GM19328 (cell line): ENCODE results near the gene HSPB1.
"Not testable (repeated sequence)": the region's sequence is repeated elsewhere in the genome, so short reads cannot be mapped to it uniquely, and the experiment has no call there.

Experiments
- ATAC-seq: cut with Tn5 transposase; IDR thresholded peaks from one replicate; pipeline ENCODE4 v1.9.1; 2021; ENCODE audit warnings: mild to moderate bottlenecking, moderate library complexity; ENCODE audit not compliant: unreplicated experiment

Gene HSPB1

DNA sequence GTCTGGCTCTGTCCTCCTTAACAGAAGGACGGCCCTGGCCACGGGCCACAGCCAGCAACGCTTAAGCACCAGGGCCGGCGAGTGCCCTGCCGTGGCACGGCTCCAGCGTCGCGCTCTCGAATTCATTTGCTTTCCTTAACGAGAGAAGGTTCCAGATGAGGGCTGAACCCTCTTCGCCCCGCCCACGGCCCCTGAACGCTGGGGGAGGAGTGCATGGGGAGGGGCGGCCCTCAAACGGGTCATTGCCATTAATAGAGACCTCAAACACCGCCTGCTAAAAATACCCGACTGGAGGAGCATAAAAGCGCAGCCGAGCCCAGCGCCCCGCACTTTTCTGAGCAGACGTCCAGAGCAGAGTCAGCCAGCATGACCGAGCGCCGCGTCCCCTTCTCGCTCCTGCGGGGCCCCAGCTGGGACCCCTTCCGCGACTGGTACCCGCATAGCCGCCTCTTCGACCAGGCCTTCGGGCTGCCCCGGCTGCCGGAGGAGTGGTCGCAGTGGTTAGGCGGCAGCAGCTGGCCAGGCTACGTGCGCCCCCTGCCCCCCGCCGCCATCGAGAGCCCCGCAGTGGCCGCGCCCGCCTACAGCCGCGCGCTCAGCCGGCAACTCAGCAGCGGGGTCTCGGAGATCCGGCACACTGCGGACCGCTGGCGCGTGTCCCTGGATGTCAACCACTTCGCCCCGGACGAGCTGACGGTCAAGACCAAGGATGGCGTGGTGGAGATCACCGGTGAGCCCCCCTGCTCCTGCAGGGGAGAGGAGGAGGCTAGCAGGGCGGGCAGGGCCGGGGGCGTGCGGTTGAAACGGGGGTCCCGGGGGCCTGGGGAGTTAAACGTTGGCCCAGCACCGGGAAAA is at the start of gene HSPB1:
TSS of gene HSPB1 (plus strand) at position 327 of the 855 bp plus-strand sequence. CDS start at position 367, 40 bp downstream.
- ATAC-seq, result no peak

DNA sequence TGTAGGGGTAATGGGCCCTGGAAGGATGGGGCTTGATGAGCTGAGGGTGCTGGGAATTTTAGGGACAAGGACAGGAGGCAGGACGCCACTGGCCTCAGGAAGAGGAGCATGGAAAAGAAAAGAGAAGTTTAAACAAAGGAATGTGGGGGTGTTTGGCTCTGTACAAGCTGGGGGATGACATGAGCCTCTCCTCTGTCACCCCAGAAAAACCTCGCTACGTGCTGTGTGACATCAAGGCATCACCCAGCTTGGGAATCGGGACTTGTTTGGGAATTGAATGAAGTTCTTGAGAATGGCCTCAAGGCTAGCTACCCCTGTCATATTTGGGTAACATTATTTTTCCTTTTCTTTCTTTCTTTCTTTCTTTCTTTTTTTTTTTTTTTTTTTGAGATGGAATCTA is 47.7 kb upstream of the HSPB1 start:
- no peak for ATAC-seq

DNA sequence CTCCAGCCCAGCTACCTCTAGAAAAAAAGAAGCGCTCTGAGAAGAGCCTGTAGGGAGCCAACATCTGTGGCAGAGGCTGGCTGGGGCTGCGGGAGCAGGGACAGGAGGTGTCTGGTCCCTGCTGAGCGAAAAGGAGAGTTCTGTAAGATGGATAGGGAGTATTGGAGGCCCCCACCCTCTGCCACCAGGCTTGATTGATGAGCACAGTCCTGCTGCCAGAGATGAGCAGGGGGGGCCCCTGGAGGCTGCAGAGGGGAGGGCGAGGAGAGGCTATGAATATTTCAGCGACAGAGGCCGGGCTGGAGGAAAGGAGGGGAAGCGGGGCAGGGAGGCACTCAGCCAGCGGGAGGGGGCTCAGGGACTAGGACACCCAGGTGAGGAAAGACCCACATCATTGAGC is 44.5 kb upstream of the HSPB1 start:
- ATAC-seq, result no peak

DNA sequence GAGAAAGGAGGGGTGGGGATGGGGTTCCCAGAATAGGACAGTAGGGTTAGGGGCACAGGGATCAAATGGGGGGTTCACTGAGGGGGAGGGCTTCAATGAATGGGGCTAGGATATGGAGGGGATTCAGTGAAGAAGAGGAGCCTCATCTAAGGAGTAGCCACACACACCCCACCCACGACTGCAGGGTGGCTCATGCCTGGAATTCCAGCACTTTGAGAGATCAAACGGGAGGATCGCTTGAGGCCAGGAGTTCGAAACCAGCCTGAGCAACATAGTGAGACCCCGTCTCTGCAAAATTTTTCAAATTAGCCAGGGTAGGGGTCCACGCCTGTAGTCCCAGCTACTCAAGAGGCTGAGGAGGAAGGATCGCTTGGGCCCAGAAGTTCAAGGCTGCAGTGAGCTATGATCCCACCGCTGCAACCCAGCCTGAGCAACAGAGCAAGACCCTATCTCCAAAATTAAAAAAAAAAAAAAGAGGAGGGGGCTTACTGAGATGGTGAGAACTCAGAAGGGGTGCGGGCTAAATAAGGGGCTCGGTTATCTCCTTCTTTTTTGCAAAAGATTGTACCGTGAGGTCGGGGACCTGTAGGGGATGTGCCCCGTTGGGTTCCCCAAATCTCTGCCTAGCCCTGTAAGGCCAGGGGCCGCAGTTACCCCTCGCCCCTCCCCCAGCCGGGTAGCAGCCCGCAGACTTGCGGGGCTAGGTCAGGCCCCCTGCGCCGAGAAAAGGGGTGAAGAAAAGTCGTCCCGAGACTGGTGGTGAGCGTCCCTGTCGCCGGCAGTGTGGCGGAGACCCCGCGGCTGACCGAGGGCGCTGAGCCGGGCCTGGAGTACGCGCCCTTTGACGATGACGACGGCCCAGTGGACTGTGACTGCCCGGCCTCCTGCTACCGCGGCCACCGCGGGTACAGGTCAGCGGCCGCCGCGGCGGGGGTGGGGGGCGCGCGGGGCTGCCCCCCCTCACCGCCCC is 43.1 kb upstream of the HSPB1 start:
- no peak for ATAC-seq

DNA sequence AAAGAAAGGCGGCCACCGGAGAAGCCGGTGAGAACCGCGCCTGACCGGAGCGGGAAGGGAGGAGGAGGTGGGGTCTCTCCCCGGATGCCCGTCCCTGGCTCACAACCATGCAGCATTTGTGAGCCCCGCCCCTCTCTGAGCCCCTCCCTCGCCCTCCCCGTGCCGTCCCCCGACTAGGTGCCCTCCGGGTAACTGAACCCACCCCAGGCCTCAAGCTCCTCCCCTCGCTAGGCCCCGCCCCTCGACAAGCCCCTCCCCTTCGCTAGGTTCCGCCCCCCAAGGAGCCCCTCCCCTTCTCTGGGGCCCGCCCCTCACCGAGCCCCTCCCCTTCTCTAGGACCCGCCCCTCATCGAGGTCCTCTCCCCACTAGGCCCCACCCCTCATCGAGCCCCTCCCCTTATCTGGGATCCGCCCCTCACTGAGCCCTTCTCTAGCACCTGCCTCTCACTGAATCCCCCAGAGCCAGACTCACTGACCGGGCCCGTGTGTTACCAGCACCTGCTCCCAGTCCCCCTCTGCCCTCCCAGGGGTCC is 42.2 kb upstream of the HSPB1 start:
- no peak for ATAC-seq

DNA sequence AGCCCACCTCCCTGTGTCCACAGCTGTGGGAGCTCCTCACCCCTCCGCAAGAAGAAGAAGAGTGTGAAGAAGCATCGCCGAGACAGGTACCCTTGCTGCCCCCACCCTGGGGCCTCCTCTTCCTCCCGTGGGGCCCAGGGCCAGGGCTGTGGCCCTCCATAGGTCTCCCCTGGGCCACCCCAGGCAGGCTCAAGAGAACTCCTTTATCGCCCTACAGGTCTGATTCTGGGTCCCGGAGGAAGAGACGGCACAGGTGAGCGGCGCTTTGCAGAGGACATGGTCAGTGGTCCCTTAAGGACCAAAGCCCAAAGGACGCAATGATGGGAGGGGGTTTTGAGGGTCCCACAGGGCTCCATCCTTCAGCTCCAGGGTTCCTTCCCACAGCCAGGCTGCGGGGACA is 41.1 kb upstream of the HSPB1 start:
- ATAC-seq, result no peak

DNA sequence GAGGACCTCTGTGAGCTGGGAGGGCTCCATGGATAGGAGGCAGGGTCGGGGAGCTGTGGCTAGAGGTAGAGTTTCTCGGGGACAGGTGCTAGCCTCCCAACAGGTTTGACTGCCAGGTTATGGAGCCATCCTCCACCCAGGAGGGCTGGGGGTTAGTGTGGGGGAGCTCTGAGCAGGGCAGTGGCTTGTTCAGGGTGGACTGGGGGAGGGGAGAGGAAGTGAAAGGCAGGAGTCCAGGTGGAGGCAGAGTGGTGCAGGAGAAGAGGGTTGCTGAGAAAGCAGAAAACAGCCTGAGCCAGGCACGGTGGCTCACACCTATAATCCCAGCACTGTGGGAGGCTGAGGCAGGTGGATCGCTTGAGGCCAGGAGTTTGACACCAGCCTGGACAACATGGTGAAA is 40.5 kb upstream of the HSPB1 start:
- ATAC-seq, result no peak

DNA sequence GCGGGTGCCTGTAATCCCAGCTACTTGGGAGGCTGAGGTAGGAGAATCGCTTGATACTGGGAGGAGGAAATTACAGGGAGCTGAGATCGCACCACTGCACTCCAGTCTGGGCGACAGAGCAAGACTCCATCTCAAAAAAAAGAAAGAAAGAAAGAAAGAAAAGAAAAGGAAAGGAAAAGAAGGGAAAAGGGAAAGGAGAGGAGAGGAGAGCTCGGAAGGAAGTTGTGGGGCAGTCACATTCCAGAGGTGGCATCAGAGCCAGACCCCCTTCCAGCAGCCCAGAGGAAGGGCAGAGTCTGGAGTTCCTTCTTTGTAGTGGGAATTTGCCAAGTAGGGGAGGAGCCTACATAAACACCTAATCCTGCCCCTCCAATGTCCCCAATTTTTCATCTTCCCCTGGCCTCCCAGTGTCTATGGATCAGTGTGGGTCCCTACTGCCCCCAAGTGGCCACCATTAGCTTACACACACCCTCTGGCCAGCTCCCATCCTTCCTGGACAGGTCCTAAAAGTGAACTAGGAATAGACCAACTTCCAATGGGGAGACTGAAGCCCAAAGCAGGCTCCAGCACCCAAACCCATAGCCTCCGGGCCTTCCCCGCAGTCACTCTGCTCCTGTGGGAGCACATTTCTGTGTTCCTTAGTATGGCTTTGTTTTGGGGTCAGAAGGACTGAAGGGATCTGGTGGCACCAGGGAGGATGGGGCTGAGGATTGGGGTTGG is 39.6 kb upstream of the HSPB1 start:
- ATAC-seq, result no peak

DNA sequence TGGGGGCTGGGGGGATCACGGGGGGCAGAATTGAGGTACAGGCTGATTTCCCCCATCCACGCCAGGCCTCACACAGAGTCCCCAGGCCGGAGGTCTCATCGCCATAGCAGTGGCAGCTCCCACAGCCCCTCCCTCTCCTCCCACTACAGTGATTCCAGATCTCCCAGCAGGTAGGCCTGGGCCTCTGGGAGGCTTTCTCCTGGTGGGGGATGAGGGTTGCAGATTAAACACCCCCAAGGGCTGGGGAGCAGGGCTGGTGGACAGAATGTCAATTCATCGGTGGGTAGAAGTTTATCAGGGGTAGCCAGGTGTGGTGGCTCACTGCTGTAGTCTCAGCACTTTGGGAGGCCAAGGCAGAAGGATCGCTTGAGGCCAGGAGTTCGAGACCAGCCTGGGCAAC is 37.2 kb upstream of the HSPB1 start:
- ATAC-seq, result no peak

DNA sequence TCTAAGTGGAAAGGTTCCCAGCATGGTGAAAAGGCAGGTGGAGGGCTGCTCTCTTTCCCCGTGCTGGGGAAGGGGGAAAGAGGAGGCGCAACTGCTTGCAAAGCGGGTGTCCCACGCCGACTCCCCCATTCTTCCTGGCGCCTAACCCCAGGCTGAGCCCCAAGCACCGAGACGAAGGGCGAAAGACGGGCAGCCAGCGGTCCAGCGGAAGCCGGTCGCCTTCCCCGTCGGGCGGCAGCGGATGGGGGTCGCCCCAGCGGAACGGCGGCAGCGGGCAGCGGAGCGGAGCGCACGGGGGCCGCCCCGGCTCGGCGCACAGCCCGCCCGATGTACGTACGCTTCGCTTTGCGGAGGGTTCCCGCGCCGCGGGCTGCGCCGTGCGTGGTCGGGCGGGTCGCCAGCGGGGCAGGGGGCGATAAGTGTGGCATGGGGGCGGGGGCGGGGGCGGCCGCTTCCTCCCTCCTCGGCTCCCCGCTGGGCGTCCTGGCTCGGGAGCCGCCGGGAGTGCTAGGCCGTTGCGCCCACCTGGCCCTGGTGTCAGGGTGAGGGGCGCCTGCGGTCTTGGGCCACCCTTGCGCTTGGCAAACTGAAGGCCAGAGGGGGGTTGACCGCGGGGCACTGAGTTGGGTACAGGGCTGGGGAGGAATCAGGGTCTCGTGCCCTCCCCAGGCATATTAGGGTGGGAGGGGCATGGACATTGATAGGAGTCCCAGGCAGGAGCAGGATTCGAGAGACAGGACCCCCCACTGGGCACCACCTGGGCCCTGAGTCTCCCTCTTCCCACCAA is 35.2 kb upstream of the HSPB1 start:
- ATAC-seq, result no peak

DNA sequence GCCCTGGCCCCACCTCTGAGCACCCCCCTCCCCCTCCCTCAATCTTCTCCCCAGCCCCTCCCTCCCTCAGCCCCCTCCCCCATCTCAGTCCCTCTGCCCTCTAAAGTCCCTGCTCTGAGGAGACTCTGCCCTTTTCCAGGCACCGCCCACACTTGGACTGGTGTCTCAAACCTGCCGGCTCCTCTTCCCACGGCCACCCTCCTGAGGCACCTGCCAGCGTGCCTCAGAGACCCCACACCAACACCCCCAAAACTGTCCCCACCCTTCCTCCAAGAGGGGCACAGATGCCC is 34.6 kb upstream of the HSPB1 start:
- ATAC-seq, result no peak

DNA sequence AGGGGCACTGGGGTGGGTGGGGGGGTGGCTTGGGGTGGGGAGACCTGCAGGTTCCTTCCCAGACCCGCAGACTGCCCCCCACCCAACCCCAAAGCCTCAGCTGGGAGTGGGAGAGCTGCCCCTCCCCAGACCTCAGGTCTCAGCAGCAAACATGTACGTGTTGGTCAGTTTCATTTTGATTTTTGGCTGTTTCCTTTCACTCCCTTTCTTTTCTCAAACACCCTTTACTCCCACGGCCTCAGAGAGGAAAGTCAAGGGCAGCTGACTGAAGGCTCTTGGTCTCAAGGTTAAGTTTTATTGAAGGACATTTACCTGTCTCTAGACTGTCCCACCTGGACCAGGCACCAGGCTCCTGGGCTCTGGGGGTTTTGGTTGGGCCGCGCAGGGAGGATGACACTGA is 34.1 kb upstream of the HSPB1 start:
- no peak for ATAC-seq

DNA sequence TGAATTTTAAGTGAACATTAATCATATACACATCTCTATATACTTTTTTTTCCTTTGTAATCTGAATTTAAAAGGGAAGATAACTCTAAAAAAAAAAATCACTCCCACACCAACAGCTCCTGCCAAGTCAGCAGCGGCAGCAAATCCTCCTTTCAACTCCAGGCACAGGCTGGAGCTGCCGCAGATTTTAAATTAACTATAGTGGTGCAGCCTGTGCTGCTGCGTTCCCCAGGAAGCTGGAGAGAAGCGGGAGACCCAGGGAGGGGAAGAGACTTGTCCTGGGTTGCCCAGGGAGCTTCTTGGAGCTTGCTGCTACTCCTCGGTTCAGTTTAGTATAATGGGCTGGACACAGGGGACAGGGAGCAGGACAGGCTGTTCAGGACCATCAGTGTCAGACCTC is 32.6 kb upstream of the HSPB1 start:
- ATAC-seq, result no peak

DNA sequence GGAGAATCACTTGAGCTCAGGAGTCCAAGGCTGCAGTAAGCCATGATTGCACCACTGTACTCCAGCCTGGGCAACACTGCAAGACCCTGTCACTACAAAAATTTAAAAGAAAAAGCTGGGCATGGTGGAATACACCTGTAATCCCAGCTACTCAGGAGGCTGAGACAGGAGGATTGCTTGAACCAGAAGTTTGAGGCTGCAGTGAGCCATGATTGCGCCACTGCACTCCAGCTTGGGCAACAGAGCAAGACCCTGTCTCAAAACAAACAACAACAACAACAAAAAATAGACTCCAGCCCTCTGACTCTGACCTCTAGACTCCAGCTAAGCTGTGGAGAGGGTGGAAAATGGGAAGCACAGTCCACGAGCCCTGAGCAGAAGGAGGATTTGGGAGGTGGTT is 31.1 kb upstream of the HSPB1 start:
- ATAC-seq, result not testable (repeated sequence)

DNA sequence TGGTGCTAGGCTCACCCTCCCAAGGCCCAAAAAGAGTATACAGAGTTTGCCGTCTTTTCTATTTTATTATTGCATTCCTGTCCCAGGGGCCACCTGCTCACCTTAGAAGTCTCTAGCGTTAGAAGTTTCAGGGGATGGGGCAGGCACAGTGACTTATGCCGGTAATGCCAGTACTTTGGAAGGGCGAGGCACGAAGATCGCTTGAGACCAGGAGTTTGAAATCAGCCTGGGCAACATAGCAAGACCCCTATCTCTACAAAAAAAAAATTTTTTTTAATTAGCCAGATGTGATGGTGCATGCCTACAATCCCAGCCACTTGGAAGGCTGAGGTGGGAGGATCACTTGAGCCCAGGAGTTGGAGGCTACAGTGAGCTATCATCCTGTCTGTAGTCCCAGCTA is 30.3 kb upstream of the HSPB1 start:
- ATAC-seq, result no peak

DNA sequence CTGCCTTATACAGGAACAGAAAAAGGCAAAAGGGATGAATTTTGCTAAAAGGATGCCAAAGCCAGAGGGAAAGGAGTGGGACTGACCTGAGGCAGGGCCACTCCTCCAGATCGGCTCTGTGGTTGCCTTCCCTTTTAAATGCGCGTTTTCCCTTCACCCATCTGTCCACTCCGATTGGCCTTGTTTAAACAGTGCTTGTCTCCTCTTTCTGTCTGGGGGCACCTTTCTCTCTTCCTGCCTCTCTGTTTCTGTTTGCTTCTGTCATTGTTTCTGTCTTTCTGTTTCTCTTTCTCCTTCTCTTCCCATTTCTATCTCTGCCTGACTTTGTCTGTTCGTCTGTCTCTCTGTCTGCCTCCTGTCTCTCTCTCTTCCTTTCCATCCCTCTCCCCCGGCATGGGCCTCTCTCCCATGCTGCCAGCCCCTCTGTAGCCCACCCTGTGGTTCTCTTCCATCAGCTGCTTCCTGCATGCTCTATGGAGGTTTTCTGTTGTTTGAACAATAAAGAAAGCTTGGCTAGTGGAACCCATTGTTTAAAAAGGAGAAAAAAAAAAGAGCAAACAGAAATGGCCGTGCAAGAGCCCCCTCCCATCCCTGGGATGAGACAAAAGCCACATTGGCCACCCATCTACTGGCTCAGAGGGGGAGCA is 29.5 kb upstream of the HSPB1 start:
- ATAC-seq, result no peak

DNA sequence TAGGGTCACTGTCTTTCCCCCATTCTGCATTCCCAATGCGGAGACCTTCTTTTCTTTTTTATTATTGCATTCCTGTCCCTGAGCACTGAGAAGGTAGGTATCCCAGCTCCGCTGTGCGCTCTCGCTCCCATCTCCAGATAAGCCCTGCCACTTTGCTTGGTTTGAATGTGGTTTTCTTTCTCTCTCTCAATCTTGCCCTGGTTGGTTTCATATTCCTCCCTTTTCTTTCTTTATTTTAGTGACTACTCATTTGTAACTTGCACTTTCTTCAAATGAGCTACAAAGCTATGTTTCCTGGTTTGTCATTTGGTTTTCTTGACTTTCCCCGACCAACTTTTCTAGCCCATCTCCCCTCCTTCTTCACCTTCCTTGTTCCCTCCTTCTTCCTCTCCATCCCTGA is 29.0 kb upstream of the HSPB1 start:
- no peak for ATAC-seq

DNA sequence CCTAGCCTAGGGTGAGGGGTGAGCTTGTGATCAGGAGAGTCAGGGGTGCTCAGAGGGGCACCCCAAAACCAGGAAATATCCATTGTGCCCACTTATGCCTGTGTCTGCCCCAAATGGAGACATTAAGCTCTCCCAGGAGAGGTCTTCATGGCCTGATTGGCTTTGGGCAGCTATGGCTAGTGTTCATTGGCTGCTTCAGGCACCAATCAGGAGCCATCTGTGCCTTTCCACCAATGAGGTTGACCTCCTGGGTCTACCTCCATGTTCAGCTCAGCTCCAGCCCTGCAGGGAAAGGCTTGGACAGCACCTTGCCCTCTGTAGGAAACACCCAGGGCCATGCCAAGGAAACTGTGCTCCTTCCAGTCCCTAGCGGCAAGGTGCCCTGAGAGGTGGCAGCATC is 23.9 kb upstream of the HSPB1 start:
- no peak for ATAC-seq

DNA sequence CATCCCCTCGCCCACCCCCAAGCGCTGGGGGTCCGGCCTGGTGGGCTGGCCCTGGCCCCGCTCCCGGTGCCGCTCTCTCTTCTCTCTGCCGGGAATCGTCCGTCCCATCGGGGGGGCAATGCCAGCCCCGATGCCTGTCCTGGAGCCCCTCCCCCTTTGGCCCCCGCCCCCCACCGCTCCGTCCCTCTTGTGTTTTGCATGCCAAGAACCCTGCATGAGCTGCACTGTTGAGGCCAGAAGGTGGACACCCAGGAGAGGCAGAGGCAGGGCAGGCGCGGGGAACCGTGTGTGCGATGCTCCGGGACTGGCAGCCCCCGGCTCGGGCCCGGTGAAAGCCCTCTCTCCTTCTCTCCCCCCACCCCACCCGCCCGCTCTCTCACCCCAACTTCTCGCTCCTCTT is 22.1 kb upstream of the HSPB1 start:
- ATAC-seq, result no peak
